T-helper 2 cell (primary cell): Measurements from ENCODE around the gene PRPF38B.
"Not testable (repeated sequence)": the region's sequence is repeated elsewhere in the genome, so short reads cannot be mapped to it uniquely, and the experiment has no call there.

Experiments
- DNase-seq, 5 experiments: peaks; one replicate each; pipeline versions ENCODE4 v3.0.0 to v3.0.0-alpha.2; 2012 to 2022
- total RNA-seq, 2 donors: gene quantifications; one replicate each; lab custom pipeline; 2026; lab: John Stamatoyannopoulos, UW

PRPF38B gene, protein sequence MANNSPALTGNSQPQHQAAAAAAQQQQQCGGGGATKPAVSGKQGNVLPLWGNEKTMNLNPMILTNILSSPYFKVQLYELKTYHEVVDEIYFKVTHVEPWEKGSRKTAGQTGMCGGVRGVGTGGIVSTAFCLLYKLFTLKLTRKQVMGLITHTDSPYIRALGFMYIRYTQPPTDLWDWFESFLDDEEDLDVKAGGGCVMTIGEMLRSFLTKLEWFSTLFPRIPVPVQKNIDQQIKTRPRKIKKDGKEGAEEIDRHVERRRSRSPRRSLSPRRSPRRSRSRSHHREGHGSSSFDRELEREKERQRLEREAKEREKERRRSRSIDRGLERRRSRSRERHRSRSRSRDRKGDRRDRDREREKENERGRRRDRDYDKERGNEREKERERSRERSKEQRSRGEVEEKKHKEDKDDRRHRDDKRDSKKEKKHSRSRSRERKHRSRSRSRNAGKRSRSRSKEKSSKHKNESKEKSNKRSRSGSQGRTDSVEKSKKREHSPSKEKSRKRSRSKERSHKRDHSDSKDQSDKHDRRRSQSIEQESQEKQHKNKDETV
- total RNA-seq, result 253 to 255 reads per million in 2 donors

DNA sequence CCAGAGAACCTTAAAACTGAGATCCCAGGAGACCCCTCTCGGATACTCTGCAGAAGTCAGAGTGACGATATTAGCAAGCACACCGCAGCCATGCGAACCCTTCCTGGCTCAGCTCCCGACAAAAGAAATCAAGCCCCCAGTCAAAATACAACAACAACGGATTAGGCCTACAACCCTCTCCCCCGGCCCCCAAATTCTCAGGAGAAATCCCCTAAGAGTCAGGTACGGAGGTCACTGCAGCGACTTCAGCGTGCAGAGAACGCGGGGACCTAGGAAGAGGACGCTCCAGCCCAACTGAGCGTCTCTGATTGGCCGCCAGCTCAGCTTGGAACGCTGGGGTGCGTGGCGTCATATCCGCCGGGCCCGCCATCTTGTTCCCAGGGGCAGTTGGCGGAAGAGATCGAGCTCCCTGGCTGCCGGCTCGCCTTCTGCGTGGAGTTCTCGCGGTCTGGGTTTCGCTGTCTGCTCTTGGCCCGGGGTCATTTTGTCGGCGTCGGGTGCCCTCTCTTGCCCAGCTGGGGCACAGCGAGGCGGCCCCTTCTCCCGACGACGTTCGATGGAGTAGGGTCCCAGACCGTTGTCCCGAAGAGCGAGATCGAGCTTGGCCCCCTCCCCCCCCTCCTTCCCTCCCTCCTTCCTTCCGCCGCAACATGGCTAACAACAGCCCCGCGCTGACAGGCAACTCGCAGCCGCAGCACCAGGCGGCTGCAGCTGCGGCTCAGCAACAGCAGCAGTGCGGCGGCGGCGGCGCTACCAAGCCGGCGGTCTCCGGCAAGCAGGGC lies at the start of gene PRPF38B:
Gene PRPF38B, plus strand, starts transcription at position 369 of the 782 bp plus-strand sequence. Its CDS starts 282 bp downstream, at position 651.
- peak; percentile 87 to 97 (median 92) for DNase-seq

DNA sequence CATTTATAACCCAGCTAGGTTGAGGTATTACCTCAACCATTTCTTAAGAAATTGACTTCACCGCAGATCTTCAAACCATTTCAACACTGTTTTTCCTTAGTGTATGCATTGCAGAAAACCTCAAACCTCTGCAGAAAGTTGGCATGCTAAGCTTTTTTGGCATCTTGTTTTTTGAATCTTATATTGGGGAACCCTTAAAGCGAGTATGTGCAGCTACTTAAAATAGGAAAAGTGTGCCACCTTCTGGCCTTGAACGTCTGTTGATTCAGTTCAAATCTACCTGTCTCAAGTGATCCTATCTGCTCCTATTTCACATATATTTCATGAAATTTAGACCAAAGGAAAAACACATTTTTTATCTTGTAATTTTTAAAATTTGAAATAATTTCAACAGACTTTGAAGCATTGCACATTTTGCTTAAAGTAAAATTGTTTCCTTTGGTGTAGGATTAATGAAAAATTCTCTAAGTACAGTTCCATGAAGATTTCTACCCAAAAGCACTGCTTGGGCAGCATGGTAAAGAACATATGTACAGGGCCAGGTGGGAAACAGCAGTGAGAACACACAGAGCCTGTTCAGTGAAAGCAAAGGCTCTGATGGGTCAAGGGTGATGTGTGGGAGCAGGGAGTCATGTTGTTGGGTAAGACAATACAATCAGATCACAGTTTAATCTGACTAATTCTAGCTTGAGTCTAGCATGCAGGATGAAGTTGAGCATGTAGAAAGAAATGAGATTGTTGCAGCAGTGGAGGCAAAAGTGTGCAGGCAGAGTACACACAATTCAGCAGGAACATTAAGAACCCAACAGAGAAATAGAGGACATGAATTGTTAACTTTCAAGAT lies 48.4 kb upstream of the PRPF38B start:
- DNase-seq, result peak in 3 of 5 experiments; percentile 11 to 96 (median 42)

DNA sequence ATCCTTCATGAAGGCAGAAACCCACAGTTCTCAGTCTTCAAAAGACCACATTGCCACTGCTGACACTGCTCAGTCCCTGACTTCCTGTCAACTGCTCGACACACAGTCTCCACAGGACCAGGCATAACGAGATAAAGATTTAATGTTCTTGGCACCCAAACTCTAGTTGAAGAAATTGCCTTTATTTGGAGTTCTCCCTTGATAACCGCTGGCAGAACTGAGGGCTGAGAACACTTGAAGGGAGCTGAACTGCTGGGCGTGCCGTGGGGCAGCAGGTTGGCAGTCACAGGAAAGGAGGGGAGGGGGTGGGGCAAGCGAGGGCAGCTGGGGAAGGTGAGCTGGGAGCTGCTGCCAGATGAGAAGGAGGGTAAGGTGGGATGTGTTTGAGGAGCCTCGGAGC lies 47.1 kb upstream of the PRPF38B start:
- peak in 3 of 5 experiments; percentile 8 to 95 (median 59) for DNase-seq

DNA sequence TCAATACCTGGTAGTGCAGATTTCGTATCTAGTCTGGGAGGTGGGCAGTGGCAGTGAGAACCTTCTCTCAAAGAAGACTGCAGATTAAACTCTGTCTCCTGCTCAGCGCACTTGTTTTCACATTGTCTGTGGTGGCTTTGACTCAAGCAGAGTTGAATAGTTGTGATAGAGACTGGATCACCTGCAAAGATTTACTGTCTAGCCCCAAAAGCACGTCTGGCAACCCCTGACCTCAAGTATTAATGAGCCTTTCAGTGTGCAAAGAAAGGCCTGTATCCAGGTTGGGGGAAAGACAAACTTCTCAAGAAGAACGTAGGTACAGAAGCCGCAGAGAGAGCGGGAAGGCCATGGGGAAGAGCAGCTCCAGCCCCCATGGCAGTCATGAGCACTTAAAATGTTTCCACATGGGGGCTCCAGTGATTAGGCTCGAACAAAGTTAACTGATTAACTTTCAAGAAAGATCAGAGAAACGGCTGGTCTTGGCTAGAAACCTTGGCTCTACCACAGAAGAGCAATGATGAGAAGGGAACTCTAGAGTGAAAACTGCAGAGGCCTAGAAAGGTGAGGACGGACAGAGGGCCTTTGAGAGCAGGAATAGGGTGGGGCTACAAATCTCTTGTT lies 46.4 kb upstream of the PRPF38B start:
- peak in 2 of 5 experiments; percentile 20 to 63 for DNase-seq

DNA sequence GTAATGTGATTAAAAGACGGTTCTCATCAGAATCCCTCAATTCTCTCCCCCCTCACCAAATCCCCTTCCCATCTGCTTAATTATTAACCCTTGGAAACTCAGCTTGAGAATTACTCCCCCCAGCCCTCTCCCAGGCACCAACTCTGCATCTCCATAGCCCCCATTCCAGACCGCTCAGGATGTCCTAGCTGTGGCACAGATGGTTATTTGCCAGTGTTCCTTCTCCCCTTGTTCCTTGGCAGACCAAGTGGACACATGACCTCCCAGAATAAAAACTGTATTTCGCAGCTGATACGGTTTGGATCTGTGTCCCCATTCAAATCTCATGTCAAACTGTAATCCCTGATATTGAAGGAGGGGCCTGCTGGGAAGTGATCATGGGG lies 45.9 kb upstream of the PRPF38B start:
- no peak for DNase-seq

DNA sequence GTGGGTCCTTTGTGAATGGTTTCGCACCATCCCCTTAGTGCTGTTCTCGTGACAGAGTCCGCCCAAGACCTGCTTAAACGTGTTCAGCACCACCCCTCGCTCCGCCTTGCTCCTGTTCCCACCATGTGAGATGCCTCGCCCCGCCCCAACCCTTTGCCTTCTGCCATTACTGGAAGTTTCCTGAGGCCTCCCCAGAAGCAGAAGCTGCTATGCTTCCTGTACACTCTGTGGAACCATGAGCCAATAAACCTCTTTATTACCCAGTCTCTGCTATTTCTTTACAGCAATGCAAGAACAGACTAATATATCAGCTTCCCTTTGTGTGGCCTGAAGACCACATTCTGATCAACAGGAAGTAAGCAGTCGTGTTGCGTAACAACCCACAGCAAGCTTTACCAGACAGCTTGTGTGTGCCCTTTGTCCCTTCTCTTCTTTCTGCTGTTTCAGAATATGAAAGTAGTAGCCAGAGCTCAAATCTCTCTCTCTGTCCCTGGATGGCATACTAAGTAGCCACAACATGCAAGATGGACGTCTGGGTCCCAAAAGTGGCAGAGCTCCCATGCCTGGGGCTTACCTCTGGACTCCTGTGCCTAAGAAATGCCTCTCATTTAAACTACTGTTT lies 45.4 kb upstream of the PRPF38B start:
- DNase-seq, result peak; percentile 24 to 98 (median 45)

DNA sequence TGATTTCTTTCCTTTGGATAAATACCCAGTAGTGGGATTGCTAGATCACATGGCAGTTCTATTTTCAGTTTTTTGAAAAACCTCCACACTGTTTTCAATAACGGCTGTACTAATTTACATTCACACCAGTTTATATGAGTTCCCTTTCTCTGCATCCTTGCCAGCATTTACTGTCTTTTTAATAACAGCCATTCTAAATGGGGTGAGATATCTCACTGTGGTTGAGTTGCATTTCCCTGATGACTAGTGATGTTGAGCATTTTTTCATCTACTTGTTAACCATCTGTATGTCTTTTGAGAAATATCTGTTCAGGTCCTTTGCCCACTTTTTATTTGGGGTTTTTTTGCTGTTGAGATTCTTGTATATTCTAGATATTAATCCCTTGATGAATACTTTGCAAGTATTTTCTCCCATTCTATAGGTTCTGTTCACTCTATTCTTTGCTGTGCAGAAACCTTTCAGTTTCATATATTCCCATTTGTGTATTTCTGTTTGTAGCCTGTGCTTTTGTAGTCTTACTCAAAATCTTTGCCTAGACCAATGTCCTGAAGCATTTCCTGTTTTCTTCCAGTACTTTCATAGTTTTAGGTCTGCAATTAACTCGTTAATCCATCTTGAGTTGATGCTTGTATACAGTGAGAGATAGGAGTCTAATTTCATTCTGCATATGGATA lies 38.5 kb upstream of the PRPF38B start:
- peak in 1 of 5 experiments; percentile 49 for DNase-seq

DNA sequence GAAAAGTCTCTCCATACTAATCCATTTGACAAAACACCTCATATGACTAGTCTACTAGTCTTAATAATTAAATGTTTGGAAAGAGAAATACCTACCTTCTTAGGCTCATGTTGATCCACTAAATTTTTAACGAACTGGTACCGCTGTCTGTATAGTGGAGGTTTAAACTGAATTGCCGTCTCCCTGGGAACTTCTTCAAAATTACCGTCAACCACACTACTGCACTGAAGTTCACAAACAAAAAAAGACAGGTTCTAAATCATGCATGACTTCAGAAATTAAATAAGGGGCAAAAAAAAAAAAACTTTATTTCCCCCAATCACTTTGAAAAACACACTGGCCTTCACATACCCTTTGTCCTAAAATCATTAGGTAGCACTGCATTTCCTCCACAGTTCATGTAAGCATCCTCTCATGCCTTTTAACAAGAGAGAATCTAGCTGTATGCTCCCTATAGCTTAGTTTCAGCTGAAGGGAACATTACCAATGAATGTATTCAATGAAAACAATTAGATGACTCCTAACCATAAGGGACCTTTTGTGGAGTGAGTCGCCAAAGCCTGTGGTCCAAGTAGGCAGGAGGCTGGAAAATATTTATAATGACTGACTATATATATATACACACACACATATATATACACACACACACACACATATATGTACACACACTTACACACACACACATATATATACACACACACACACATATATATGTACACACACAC lies 34.6 kb upstream of the PRPF38B start:
- DNase-seq, result no peak

DNA sequence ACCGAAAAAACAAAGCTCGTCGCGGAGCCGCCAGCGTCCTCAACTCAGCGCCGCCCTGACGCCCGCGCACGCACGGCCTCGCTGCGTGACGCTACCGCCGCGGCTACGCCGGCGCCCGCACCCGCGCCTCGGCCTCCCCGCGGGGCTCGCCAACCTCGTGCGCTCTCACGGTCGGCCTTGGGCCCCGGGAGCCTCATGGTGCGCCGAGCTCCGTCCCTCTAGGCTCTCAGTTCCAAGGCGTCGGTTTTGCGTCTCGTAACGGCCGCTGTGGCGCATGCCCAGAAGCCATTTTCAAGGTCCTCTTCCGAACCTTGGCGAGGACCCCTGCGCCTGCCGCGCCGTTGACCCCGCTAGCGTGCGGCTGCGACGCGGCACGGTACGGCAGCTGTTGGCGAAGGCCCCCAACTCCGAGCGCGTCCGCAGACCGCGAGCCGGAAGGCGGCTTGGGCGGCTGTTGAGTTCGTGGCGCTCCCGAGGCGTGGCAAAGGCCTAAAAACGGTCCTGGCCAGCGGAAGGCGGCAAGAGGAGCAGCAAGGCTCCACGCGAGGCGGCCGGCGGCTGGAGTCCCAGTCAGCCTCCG lies 31.0 kb upstream of the PRPF38B start, which contains the start of gene HENMT1:
Gene HENMT1, minus strand, starts transcription at position 64 of the 580 bp plus-strand sequence. CDS start 1,209 bp downstream, outside the sequence.
- DNase-seq, result peak; percentile 46 to 94 (median 72)

DNA sequence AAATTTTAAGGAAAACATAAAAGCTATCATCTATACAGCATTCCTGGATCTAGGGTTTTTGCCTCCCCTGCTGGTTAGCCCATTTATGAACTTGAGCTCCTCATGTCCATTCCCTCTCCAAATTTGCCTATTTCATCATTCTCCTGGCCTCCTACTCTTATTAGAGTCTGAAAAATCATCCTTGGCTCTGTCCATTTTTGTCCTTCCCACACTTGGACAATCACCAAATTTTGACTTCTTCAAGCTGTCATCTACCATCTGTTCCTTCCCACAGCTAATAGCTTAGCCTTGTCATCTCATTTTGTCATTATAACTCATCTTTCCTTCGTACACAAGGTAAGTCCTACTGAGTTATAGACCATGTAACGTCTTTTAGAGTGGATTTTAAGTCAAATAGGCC lies 29.0 kb upstream of the PRPF38B start:
- DNase-seq, result no peak

DNA sequence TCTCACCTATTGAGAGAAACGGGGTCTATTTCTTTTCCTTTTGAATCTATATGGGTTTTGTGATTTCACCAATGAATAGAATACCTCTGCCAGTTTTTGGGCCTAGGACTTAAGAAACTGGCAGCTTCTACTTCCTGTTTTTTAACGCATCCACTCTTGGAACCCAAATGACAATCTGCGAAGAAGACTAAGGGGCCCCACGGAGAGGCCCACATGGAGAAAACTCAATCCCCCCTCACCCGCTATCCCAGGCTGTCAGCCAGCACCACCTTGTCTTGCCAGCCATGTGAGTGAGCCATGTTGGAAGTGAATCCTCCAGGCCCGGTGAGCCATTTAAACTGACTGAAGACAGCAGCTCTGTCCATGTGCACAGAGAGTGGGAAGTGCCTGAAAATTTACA lies 27.6 kb upstream of the PRPF38B start:
- no peak for DNase-seq

DNA sequence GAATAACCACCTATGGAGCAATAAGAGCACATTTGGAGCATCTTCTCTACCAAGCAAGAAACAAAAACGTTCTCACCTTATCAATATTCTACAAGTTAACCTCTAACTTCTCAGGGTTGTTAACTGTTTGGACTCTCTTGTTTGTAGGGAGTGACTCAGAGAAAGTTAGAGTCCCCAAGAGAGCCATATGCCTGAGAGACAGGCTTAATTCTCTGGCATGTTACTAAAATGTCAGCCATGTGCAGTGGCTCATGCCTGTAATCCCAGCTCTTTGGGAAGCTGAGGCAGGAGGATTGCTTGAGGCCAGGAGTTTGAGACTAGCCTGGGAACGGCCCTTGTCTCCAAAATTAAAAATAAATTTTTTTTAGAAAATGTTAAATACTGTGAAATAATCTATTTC lies 27.0 kb upstream of the PRPF38B start:
- no peak for DNase-seq

DNA sequence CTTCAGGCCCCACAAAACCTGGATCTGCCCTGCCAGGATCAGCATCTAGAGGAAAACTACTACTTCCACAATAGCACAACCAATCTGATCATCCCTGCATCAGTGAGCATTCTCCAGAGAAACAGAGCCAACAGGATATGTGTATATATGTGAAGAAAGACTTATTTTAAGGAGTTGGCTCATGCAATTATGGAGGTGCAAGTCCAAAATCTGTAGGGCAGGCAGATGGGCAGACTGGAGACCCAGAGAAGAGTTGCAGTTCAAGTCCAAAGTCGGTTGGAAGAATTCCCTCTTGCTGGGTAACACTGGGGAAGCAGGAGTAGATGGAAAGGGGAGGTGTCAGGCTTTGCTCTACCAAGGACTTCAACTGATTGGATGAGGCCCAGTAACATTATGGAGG lies 26.3 kb upstream of the PRPF38B start:
- DNase-seq, result no peak

DNA sequence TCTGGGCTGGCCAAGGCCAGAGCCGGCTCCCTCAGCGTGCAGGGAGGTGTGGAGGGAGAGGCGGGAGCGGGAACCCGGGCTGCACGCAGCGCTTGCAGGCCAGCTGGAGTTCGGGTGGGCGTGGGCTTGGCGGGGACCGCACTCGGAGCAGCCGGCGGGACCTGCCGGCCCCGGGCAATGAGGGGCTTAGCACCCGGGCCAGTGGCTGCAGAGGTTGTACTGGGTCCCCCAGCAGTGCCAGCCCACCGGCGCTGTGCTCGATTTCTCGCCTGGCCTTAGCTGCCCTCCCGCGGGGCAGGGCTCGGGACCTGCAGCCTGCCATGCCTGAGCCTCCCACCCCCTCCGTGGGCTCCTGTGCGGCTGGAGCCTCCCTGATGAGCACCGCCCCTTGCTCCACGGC lies 24.7 kb upstream of the PRPF38B start:
- not testable (repeated sequence) for DNase-seq

DNA sequence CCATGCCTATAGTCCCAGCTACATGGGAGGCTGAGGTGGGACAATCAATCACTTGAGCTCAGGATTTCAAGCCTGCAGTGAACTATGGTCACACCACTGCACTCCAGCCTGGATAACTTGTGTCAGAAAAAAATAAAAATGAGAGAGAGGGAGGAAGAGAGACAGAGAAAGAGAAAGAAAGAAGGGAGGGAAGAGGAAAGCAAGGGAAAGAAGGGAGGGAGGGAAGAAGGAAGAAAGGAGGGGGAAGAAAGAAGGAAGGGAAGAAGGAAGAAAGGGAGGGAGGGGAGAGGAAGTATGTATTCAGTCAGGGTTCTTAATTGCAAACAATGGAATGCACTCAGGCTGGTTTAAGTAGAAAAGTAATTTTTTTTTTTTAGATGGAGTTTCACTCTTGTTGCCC lies 23.3 kb upstream of the PRPF38B start:
- no peak for DNase-seq

DNA sequence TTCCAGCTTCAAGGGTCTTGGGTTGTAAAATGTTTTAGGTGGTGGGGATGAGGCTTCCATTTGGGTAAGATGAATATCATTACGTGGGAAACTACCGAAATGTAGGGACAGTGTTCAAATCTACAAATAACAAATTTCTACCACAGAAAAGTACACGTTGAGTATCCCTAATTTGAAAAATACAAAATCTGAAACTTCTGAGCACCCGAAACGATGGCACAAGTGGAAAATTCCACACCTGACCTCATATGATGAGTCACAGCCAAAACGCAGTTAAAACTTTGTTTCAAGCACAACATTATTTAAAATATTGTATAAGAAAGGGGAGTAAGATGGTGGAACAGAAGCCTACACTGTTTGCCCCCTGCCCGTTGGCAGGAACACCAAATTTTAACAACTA lies 22.4 kb upstream of the PRPF38B start:
- DNase-seq, result peak in 1 of 5 experiments; percentile 25

DNA sequence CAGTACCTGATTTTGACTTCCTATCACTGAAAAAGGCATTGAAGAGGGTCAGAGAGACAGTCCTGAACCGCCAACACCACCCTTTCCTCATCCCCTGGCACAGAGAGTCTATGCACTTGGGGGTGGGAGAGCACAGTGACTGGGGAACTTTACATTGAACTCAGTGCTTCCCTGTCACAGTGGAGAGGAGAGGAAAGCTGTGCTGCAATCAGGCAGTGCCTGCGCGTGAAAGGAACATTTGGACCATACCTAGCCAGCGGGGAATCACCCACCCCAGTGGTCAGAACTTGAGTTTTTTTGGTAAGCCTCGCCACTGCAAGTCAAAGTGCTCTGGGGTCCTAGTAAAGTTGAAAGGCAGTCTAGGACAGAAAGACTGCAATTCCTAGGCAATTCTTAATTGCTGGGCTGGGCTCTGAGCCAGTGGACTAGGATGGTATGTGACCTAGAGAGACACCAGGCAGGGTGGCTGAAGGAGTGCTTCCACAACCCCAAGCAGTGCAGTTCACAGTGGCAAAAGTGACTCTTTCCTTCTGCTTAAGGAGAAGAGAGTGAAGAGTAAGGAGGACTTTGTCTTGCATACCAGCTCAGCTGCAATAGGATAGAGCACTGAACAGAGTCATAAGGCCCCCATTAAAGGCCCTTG lies 21.9 kb upstream of the PRPF38B start:
- DNase-seq, result no peak

DNA sequence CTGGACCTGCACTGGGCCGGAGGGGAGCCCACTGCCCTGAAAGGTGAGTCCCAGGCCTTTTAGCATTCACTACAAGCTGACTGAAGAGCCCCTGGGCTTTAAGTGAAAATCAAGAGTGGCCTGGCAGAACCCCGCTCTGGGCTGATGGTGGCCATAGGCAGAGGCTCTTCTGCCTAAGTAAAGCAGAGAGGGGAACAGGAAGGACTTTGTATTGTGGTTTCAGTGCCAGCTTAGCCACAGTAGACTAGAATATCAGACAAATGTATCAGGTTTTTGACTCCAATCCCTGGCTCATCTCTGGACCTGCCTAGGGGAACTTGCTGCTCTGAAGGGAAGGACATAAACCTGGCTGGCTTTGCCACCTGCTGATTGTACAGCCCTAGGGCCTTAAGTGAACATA lies 21.0 kb upstream of the PRPF38B start:
- DNase-seq, result peak in 1 of 5 experiments; percentile 52

DNA sequence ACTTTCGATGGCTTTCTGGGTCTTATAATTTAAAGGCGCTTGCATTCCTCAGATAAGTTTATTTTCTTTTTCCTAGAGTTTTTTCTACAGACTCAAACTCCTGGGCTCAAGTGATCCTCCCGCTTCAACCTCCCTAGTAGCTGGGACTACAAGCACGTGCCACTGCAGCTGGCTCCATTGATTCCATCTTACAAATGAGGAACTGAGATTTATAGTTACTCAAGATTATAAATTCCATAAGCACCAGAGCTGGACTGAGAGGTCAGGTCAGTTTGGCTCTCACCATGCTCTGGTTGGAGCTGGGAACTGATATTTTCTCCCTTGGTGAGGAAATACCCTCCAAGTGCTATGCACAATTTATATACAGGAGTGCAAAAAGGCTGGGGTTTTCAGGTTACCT lies 13.4 kb upstream of the PRPF38B start:
- no peak for DNase-seq
